HG03175 (cell line): ENCODE data around the gene MTURN.
A peak's percentile ranks its signal among the peaks of the same experiment; 100 is the strongest.

Experiments
- ATAC-seq: cut with Tn5 transposase; IDR thresholded peaks from one replicate; pipeline ENCODE4 v1.9.1; 2021; ENCODE audit warnings: mild to moderate bottlenecking, moderate library complexity; ENCODE audit not compliant: unreplicated experiment

MTURN gene

DNA sequence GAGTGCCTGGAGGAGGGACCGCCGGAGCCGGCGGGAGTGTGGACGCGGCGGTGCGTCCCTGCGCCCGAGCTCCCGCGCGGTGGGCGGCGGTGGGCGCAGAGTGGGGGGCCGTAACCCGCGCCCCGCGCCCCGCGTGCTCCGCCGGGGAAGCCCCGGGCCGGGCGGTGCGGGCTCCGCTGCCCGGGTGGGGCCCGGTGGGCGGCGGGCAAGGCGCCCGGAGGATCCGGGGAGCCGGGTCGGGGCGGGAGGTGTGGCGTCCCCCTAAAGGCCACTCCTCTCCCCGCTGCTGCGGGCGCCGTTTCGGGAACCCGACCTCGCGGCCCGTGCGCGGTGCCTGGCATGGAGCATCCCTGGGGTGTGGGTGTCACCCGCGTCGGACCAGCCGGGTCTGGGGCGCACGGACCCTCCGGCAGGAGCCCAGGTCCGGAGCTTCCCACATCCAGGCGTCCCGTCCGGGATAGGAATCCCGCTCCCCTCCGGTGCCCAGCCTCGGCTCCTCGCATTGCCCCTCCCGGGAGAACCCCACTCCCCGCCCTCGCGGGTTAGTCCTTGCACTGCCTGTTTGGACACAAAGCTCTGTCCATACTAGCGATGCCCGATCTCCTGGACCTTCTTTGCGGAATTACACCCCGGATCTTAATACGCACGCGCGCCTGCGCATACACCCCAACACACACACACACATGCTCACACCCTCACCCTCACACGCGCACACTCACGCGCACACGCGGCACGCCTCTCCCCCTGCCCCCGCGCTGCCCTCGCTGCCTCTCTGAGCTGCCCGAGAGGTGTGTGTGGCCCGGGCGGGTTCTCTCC lies 723 bp downstream of the MTURN start:
- peak; percentile 26 for ATAC-seq

DNA sequence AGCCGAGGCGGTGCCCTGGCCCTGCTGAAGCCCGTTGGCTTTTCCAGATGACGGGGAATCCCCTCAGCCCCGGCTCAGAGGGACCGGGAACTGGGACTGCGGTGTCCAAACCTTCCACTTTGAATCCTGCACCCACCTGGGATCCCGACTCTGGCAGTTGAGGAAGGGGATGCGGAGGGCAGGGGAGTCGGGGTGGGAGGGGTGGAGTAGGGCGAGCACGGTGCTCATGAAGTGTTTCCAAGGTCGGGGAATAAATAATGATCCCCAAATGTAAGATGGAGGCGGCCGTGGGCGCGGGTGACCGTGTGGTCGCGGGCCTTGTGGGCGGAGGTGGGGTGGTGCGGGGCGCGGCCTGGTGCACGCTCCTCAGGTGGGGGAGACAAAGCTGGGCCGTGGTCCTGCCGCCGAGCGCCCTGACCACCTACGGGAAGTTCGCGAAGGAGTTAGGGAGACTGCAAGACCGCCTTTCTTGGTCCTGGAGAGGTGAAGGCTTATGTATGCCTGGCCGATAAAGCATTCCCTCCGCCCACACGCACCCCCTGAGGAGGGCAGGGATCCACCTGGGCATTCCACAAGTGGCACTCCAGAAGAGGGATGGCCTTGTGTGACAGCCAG lies 1.4 kb downstream of the MTURN start:
- ATAC-seq: no peak

DNA sequence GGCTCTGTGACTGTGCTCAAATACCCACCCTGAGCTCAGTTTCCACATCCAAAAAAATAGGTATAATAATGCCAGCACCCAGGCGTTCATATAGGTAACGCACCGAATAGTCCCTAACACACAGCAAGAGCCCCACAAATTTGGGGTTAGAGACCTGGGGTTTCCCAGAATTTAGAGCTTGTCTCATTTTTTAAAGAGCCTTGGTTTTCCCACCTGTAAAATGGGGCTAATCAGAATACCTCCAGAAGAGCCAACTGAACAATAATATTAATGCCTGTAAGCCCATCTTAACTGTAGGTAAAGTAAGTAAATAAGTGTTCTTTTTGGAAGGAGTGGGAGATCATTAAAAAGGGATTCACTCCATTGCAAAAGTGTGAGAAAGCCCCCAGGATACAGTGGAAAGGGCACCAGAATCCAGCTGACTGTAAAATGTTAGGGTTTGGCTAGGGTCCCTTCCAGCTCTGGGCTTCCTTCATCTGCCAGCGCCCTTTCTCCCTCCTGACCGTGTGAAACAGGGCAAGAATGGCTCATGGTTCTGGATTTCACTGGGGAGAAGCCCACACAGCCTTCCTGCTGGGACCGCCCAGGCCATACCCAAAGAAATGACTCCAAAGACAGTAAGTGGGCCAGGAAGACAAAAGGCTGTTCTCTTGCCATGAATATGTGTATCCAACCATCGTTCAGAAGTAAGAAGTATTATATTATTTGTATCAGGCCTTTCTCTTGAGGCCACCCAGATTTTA lies 2.1 kb downstream of the MTURN start:
- no peak for ATAC-seq

DNA sequence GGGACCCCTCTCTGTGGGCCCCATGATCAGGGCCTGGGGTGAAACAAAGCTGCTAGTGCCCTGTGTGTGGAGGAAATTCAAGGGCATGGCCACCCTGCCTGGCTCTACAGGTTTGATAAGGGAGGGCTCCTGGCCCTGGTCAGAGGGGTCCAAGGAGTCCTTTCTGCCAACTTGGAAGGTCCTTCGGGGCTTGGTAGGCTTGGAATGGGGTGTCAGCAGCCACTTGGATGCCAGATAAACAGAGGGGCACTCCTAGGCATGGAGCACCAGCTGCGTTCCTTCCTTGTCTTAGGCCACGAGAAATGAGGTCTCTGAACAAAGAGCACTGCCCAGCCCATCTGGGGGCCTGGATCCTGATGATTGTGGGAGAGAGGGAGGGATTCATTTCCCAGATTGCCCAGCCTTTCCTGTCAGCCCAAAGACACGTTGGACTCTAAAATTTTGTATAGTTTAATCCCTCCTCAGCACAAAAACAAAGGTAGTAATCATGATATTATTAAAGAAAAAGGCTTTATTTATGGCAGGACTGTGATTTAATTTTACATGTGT lies 5.1 kb downstream of the MTURN start:
- ATAC-seq: no peak

DNA sequence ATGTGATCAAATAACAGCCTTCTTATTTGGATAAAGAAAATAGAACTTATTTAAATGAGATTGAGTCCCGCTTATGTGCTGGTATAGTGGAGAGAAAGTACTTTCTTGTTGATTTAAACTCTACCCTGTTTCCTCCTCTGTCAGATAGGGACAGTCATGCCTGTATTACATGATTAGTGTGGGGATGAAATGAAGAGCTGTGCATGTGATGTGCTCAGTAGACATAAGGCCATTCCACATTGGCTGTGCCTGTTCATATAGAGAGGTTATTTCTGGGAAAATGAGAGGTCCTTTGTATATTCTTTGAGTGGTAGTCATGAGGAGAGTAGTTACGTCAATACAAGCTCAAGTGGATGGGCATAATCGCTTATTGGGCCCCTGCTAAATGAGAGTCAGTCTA lies 5.7 kb downstream of the MTURN start:
- ATAC-seq: no peak

DNA sequence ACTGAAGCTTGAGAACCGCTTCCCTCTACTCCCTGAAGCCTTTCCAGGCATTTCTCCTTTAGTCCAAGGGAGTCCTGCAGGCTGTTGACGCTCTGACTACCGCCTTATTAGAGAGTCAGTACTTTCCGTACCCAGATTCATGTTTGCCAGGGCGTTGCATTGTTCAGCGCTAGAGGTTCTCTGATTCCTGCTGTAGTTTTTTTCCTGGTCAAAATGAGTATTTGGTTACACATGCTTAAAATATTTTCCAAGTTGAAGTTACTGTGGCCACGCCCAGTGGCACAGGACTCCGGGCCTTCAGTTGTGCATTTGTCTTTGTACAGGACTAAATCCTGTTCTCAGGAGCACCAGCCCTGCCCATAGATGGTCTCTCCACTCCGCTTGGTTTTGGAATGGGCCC lies 7.9 kb downstream of the MTURN start:
- no peak for ATAC-seq

DNA sequence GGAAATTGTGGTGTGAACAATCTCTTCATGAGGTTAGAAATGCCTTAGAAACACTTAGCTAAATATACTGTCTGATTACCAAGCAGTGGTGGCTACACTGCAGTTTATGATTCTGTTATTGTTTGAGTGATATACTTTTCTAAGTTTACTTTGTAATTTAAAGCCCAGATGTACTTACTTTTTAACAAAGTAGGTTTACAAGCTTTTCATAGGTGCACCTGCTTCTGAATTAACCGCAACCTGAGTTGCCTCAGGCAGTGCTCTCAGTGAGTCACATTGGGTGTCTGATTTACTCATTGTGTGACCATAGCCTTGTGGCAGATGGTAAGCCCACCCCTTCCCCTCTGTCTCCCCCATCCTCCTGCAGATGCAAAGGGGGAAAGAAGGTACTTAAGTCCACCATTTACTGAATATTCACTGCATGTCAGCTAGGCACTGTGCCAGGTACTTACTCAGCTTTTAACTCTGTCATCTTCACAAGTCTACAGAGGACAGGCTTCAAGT lies 9.0 kb downstream of the MTURN start:
- no peak for ATAC-seq

DNA sequence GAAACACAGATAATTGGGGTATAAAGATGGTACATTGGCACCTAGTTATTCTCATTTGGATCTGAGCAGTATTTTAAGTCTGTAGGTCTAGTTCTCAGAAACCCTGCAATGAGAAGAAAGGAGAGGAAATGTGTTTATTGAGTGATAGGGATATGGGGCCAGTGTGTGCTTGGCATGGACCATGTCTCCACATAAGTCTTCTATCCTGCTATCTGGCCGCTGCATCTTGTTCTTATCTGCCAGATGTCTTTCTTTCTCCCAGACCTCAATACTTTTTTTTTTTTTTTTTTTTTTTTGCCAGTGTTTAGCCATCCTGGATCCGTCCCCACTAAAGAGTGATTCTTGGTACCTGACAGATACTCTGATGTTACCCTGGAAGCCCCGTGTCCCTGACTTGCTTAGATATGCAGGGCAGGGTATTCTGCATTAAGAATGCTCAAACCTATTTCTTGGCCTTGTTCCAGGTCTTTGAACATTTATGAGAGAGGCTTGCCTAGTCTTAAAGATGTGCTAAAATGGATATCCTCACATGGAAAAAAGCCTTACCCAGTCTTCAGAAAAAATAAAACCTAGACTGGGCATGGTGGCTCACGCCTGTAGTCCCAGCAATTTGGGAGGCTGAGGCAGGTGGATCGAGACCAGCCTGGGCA lies 10.0 kb downstream of the MTURN start:
- no peak for ATAC-seq

DNA sequence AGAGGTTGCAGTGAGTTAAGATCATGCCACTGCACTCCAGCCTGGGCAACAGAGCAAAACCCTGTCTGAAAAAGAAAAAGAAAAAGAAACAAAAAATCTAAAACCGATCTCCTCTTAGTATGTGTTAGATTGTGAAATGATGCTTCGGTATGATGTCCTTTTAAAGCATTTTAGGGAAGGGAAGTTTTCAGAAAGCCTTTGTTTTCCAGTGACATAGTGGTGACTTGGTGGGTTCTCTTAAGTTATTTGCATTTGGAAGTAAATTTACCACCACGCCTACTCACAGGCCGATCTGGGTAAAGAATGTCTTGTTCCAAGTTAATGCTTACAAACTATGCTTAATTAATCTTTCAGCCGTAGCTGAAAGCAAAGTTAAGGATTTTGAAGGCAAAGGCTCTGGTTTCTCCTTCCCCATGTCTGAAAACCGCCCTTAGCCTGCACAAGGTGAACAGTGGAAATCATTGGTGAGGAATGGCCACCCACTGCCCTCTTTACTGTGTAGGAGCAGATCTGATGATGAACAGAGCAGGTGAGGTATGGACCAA lies 10.7 kb downstream of the MTURN start:
- no peak for ATAC-seq

DNA sequence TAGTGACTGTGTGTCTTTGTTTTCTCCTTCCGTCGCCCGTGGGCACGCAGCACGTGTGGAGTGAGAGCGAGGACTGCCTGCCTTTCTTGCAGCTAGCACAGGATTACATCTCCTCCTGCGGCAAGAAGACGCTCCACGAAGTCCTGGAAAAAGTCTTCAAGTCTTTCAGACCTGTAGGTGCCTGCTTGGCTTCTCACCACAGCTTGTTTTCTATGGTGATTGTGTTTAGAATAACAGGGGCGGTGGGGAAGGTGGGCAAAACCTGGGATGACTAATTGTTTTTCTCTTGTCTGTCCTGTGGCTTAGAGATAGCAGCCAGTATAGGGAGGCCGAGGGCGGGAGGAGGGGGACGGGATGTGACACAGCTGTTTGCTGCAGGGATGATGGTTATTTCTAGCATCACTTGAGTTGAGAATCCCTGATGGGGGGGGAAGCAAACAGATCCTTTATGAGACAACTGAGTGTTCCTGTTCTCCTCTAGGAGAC lies 11.4 kb downstream of the MTURN start:
- no peak for ATAC-seq

DNA sequence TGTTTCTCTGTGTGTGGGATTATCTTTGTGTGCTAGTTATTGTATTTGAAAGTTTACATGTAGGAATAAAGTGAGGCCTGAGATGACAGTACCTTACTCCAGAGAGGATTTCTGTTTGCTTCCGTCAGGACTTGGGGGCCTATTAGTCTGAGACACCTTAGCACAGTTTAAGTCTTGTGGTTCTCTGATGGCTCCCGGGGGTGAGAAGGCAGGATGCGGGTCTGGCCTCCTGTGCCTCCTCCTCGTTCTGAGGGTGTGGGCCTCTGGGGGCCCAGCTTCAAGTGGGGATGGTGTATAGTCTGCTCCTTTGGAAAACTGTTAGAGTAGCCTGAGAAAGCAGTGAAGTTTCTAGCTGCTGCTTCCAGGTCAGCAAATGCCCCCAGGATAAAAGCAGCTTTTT lies 12.4 kb downstream of the MTURN start:
- ATAC-seq: no peak

DNA sequence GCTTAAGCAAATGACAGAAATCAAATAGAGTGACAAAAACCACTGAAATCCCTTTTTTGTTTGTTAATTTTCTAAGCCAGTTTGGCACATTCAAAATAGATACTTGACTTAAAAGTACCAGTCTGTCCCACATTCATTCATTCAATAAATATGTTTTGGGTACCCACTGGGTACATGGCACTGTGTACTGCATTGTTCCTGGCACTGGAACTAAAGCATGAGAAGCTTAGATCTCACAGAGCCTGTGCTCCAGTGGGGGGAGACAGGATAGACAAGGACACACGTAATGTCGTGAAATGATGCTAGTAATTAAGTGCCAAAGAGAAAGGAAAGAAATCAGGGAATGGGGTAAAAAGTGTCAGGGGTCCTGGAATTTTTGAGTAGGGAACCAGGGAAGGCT lies 13.0 kb downstream of the MTURN start:
- no peak for ATAC-seq

DNA sequence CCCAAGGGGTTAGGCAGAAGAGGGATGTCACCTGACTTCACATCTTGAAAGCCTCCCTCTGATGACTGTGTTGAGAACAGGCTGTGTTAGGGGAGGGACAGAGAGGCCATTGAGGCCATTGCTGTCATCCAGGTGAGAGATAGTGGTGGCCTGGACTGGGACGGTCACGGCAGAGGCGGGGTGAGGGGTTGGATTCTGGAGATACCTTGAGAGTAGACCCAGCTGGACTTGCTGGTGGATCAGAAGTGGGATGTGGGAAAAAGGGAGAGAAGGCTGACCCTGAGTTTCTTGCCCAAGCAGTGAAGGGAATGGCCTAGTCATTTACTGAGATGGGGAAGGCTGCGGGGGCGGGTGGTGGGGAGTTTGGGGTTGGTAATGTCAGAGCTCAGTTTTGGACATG lies 13.6 kb downstream of the MTURN start:
- no peak for ATAC-seq

DNA sequence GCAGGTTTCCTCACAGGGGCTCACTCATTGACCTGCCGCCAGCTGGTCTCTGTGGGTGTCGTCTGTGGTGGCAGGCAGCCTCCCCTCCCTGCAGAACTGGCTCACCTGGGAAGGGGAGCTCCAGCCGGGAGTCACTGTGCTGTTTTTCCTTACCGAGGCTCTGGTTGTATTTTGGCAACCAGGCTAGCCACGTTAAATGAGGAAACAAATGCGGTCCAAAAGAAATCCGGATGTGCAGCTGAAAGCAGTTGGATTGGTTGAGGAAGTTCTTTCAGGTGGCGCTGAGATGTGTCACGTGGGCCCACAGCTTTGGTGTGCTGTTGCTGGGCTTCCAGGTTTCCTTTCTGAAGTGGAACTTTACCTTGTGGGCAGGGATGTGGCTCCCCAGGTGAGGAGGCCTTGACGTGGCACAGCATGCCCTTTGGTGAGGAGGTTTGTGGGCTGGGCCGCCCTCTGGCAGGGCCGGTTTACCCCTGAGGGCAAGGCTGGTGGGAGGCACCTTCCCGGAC lies 14.2 kb downstream of the MTURN start:
- ATAC-seq: no peak

DNA sequence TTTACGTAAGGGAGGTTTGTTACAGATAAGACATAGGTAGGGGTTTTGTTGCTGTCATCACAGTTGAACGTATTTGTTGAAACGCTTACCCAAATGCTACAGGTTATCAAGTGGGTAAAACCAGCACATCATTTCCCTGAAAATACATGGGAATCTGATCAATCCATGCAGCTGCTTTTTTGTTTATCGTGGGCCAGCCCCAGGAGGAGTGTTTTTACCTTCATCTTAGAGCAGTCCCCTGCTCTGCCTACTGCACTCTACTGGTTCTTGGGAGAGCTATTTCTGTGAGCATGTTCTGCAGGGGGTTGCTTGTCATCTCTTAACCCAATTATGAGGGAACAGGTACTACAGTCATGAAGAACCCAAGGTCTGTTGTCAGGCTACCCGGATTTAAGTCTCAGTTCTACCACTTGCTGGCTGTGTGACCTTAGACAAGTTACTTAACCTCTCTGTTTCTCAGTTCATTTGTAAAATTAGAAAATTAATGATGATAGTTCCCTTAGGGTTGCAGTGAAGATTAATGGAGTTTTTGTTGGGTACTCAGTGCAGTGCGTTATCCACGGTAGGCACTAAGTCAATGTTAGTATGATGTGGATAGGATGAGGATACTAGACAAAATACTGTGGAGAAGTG lies 15.0 kb downstream of the MTURN start:
- ATAC-seq: no peak

DNA sequence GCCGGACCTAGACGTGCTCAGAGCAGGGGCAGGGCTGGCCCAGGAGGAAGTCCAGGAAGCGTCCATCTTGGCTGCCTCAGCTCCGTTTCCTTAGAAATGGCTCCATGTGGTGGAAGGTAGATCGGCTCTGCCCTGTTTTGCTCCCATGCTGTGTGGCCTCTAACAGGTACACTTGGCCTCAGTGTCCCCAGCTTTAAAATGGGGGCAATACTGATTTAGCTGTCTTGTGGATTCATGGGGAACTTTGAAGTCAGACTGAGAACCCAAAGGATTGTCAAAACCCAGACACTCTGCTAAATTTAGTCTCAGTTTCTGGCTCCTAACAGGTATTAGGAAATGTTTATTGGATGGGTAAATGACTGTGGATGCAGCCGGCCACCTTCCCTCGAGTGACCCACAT lies 15.9 kb downstream of the MTURN start:
- no peak for ATAC-seq

DNA sequence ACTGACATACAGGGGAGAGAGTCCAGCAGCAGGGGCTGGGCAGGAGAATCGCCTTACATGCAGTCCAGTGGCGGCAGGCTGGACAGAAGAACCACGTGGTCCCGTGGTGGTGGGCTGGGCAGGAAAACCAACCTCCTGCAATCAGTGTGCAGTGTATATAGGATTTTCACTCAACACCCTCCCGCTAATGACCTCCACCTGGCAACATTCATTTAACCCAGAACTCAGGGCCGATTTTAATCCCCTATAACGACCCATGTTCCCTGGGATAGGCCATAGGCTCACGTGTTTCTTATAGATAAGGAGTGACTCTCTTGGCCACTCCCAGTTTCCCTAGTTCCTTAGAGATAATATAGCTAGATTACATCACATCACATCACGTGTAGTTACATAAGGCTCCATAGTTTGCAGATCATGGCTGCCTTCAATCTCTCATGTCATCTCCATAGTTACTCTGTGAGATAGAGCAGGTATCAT lies 19.4 kb downstream of the MTURN start:
- no peak for ATAC-seq

DNA sequence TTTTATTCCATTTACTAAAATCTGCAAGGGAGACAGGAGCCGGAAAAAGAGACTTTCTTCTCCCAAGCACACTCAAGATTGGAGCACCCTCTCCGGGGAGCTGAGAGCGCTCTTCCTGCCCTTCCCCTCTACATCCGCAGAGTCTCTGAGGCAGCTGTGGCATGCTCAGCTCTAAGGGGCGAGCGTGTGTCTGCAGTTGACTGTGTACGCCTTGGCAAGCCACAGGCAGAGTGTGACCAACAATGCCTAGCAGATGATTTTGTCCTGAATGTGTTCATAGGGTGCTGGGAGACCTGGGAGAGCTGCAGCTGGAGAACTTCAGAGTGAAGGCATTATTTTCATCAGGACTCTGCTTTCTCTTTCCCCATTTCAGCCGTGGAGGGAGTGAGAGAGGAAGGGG lies 20.7 kb downstream of the MTURN start:
- ATAC-seq: no peak

DNA sequence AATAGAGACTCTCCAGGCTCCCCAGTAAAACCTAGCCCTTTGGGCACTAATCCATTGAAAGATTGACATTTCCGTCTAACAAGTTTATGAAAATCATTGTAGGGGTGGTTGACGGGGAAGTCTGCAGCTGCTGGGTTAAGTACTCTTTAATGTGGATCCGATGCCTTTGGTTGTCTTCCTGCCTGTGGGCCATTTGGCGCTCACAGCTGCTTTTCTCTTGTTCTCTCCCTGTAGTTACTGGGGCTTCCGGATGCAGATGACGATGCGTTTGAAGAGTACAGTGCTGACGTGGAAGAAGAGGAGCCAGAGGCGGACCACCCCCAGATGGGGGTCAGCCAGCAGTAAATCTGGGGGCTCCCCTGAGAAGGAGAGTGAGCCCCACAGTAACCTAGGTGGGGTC lies 22.4 kb downstream of the MTURN start:
- no peak for ATAC-seq

DNA sequence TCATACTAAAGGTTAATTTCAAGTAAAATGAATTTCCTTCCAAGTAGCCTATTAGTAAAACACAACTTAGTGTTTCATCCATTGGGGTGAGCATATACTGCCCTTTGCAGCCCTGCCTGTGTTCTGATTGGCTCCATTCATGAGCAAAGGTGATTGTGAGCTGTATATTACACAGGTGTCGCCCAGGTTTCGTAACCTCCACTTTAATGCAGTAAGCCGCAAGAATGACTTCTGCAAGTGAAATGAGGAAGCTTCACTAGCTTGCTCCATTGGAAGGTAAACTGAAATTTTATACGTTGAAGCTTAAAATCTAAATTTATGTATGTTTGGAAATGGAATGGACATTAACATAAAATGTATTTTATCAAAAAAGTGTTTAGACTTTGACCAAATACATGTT lies 24.4 kb downstream of the MTURN start:
- peak; percentile 29 for ATAC-seq
